PC-3 (cell line): ENCODE data around the gene ZBTB7C.

Experiments used
- EZH2 ChIP-seq: fragments of 300-600 bp; sonication (generic); IDR thresholded peaks from one replicate; pipeline ENCODE4 v1.6.1; 2017; ENCODE audit warnings: antibody characterized with exemption, mild to moderate bottlenecking, low read length; ENCODE audit not compliant: unreplicated experiment
- EZH2phosphoT487 ChIP-seq: fragments of 300-600 bp; sonication (generic); IDR thresholded peaks from 2 replicates; pipeline ENCODE4 v1.6.1; 2018; ENCODE audit warnings: mild to moderate bottlenecking, antibody characterized with exemption, low read length, borderline replicate concordance
- TF ChIP-seq, protein P1 (sequence below): fragments of 300-600 bp; sonication (generic); conservative IDR thresholded peaks from 2 replicates; pipeline ENCODE4 v1.5.1; 2017; ENCODE audit warnings: antibody characterized with exemption, low read depth, mild to moderate bottlenecking, low read length

- TF ChIP-seq, protein P1, sequence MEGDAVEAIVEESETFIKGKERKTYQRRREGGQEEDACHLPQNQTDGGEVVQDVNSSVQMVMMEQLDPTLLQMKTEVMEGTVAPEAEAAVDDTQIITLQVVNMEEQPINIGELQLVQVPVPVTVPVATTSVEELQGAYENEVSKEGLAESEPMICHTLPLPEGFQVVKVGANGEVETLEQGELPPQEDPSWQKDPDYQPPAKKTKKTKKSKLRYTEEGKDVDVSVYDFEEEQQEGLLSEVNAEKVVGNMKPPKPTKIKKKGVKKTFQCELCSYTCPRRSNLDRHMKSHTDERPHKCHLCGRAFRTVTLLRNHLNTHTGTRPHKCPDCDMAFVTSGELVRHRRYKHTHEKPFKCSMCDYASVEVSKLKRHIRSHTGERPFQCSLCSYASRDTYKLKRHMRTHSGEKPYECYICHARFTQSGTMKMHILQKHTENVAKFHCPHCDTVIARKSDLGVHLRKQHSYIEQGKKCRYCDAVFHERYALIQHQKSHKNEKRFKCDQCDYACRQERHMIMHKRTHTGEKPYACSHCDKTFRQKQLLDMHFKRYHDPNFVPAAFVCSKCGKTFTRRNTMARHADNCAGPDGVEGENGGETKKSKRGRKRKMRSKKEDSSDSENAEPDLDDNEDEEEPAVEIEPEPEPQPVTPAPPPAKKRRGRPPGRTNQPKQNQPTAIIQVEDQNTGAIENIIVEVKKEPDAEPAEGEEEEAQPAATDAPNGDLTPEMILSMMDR: no peak
- TF ChIP-seq EZH2 (no peak), EZH2phosphoT487 (no peak)
These were observed 57.8 kb downstream of the ZBTB7C start for GRCh38 chr18:48351216-48352050.
